ENCODE data around the gene LPCAT2.
A peak's percentile ranks its signal among the peaks of the same experiment; 100 is the strongest.

DNA sequence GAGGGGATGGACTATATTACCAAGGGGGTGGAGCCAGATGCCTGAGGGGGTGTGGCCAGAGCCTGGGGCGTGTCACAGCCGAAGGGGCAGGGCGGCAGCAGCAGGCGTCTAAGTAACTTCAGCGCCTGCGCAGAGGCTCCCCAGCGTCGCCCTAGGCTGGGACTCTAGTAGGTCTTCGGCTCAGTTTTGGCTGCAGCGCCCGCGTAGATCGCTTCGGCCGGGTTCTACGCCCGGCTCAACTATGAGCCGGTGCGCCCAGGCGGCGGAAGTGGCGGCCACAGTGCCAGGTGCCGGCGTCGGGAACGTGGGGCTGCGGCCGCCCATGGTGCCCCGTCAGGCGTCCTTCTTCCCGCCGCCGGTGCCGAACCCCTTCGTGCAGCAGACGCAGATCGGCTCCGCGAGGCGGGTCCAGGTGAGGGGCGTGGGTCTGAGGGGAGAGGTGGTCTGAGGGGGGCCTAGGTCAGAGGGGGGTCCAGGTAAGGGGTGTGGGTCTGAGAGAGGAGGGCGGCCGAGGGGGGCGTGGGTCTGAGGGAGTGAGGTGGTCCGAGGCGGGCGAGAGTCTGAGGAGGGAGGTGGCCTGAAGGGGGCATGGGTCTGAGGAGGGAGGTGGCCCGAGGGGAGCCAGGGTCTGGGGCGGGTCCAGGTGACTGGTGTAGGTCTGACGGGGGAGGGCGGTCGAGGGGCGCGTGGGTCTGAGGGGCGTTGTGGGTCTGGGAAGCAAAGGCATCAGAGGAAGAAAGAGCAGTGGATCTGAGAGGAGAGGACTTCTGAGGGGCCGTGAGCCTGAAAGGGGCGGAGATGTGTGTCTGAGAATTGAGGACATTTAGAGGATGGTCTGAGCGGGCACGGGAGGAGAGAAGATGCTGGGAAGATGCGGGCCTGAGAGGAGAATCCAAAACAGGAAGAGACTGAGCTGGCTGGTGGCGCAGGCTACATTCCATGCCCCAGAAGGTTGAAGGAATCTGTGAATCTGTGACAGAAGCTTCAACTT lies at the start of gene LPCAT2:
- TF ChIP-seq, protein P1, sequence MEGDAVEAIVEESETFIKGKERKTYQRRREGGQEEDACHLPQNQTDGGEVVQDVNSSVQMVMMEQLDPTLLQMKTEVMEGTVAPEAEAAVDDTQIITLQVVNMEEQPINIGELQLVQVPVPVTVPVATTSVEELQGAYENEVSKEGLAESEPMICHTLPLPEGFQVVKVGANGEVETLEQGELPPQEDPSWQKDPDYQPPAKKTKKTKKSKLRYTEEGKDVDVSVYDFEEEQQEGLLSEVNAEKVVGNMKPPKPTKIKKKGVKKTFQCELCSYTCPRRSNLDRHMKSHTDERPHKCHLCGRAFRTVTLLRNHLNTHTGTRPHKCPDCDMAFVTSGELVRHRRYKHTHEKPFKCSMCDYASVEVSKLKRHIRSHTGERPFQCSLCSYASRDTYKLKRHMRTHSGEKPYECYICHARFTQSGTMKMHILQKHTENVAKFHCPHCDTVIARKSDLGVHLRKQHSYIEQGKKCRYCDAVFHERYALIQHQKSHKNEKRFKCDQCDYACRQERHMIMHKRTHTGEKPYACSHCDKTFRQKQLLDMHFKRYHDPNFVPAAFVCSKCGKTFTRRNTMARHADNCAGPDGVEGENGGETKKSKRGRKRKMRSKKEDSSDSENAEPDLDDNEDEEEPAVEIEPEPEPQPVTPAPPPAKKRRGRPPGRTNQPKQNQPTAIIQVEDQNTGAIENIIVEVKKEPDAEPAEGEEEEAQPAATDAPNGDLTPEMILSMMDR (conservative IDR thresholded peaks at IDR 0.05; ENCODE audit: low read depth in 2 of 2): no peak
- TF ChIP-seq, protein P2, sequence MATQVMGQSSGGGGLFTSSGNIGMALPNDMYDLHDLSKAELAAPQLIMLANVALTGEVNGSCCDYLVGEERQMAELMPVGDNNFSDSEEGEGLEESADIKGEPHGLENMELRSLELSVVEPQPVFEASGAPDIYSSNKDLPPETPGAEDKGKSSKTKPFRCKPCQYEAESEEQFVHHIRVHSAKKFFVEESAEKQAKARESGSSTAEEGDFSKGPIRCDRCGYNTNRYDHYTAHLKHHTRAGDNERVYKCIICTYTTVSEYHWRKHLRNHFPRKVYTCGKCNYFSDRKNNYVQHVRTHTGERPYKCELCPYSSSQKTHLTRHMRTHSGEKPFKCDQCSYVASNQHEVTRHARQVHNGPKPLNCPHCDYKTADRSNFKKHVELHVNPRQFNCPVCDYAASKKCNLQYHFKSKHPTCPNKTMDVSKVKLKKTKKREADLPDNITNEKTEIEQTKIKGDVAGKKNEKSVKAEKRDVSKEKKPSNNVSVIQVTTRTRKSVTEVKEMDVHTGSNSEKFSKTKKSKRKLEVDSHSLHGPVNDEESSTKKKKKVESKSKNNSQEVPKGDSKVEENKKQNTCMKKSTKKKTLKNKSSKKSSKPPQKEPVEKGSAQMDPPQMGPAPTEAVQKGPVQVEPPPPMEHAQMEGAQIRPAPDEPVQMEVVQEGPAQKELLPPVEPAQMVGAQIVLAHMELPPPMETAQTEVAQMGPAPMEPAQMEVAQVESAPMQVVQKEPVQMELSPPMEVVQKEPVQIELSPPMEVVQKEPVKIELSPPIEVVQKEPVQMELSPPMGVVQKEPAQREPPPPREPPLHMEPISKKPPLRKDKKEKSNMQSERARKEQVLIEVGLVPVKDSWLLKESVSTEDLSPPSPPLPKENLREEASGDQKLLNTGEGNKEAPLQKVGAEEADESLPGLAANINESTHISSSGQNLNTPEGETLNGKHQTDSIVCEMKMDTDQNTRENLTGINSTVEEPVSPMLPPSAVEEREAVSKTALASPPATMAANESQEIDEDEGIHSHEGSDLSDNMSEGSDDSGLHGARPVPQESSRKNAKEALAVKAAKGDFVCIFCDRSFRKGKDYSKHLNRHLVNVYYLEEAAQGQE (IDR thresholded peaks at IDR 0.05; ENCODE audit: unreplicated experiment): no peak
- TF ChIP-seq POLR2AphosphoS5 (IDR thresholded peaks at IDR 0.05; ENCODE audit: low read depth) (peak; percentile 83), EZH2phosphoT487 (IDR thresholded peaks at IDR 0.05; ENCODE audit: unreplicated experiment) (no peak), NANOG (IDR thresholded peaks at IDR 0.05; ENCODE audit: borderline replicate concordance) (no peak), EZH2 (IDR thresholded peaks at IDR 0.05; ENCODE audit: low read depth, unreplicated experiment) (no peak), ZNF114 (CRISPR knock-in tag; IDR thresholded peaks at IDR 0.05) (no peak), ZNF331 (CRISPR knock-in tag; IDR thresholded peaks at IDR 0.05; ENCODE audit: low read depth) (no peak)
